Breast epithelium (tissue), 4 donors: Measurements from ENCODE around the gene PRPF38A. TPM values are rescaled to one million over a fixed set of nuclear protein-coding genes. Genes with fewer than 3 reads are reported as not detected.

ENCODE experiments used
- DNase-seq, 2 donors: peaks; one replicate each; pipeline ENCODE4 v3.0.0-alpha.2; 2019; ENCODE audit warnings: low spot score in 2 of 2
- H3K27ac ChIP-seq, 2 donors: fragments of 200-600 bp; sonication (generic) in 1 of 2; one replicate each; pipeline ENCODE4 v1.5.1; 2016 to 2019; ENCODE audit warnings: mild to moderate bottlenecking in 1 of 2
- H3K27me3 ChIP-seq, 2 donors: fragments of 200-600 bp; sonication (generic) in 1 of 2; one replicate each; pipeline versions ENCODE4 v1.5.1 to v1.6.0; 2017 to 2019; ENCODE audit warnings: control low read depth in 1 of 2, mild to moderate bottlenecking in 1 of 2
- H3K36me3 ChIP-seq: fragments of 200-600 bp; one replicate; pipeline ENCODE4 v1.5.1; 2019
- H3K4me1 ChIP-seq, 2 donors: fragments of 200-600 bp; sonication (generic); one replicate each; pipeline ENCODE4 v1.5.1; 2016 to 2019; ENCODE audit warnings: control low read depth in 1 of 2
- H3K4me3 ChIP-seq, 3 donors: fragments of 200-600 bp; sonication (generic); 1 replicate in 2 of 3; 2 replicates in 1 of 3; pipeline ENCODE4 v1.5.1; 2016 to 2019; ENCODE audit warnings: mild to moderate bottlenecking in 3 of 3, moderate library complexity in 2 of 3
- H3K9me3 ChIP-seq, 2 donors: fragments of 200-600 bp; sonication (generic) in 1 of 2; one replicate each; pipeline ENCODE4 v1.5.1; 2016 to 2019; ENCODE audit warnings: control low read depth in 1 of 2
- CTCF ChIP-seq, 3 donors: fragments of 450-650 bp; IDR thresholded peaks; one replicate each; pipeline ENCODE4 v1.5.1; 2016 to 2017; ENCODE audit warnings: antibody characterized with exemption in 3 of 3, mild to moderate bottlenecking in 3 of 3, moderate library complexity in 3 of 3
- POLR2A ChIP-seq: fragments of 450-650 bp; IDR thresholded peaks from one replicate; pipeline ENCODE4 v1.6.1; 2016; ENCODE audit warnings: antibody characterized with exemption, mild to moderate bottlenecking, moderate library complexity
- POLR2AphosphoS5 ChIP-seq, 3 donors: sonication (generic); formaldehyde crosslinking; IDR thresholded peaks; one replicate each; pipeline ENCODE4 v1.6.1; 2017; ENCODE audit warnings: antibody characterized with exemption in 3 of 3
- intact Hi-C: fragments of 100-400 bp; cut with DNase I; formaldehyde crosslinking; loops from one replicate; pipeline ENCODE4 v1.15.1; 2023; ENCODE audit warnings: low total_unique reads
- total RNA-seq, 3 donors: library from RNA; depleted of rRNA; stranded (reverse); fragments of >200 nt; gene quantifications; one replicate each; pipeline ENCODE4 v1.1.0, GENCODE V29; 2016

The PRPF38A gene
- total RNA-seq, 3 donors from 2014 or later: 13.1 to 20.9 (median 19.7) TPM

- H3K36me3 ChIP-seq: peaks cover 22% of the 10 kb centered on the region
- no peaks in the 10 kb centered on the region for H3K27me3 ChIP-seq
- DNase-seq: no peak
- H3K4me1 ChIP-seq: no peaks in the 10 kb centered on the region
- no peaks in the 10 kb centered on the region for H3K9me3 ChIP-seq
- no peak overlapping the region for H3K27ac ChIP-seq
- no peak for TF ChIP-seq POLR2AphosphoS5 (IDR thresholded peaks at IDR 0.05)
- no peak for TF ChIP-seq CTCF (IDR thresholded peaks at IDR 0.05)
- no peak for TF ChIP-seq POLR2A
- H3K4me3 ChIP-seq: no peak overlapping the region
- intact Hi-C loops: no loop called here
These were observed 47.0 kb upstream of the PRPF38A start for GRCh38 chr1:52357397-52357796.

- H3K36me3 ChIP-seq: peaks cover 16% of the 10 kb centered on the region
- DNase-seq: no peak
- no peak overlapping the region for H3K4me3 ChIP-seq
- TF ChIP-seq CTCF (IDR thresholded peaks at IDR 0.05): no peak
- no peak for TF ChIP-seq POLR2A
- TF ChIP-seq POLR2AphosphoS5 (IDR thresholded peaks at IDR 0.05): no peak
- no peaks in the 10 kb centered on the region for H3K9me3 ChIP-seq
- no peak overlapping the region for H3K27ac ChIP-seq
- H3K4me1 ChIP-seq: no peaks in the 10 kb centered on the region
- intact Hi-C loops: no loop called here
- H3K27me3 ChIP-seq: no peaks in the 10 kb centered on the region
These were observed 45.4 kb upstream of the PRPF38A start for GRCh38 chr1:52358851-52359497.

- peaks cover 4 to 5% of the 10 kb centered on the region in 2 donors for H3K4me1 ChIP-seq
- DNase-seq: no peak
- no peak overlapping the region for H3K4me3 ChIP-seq
- H3K27me3 ChIP-seq: no peaks in the 10 kb centered on the region
- H3K36me3 ChIP-seq: peaks cover 14% of the 10 kb centered on the region
- H3K9me3 ChIP-seq: no peaks in the 10 kb centered on the region
- intact Hi-C loops: loop anchor here (10.0 kb wide), 1 partner anchor 1555 kb away; no protein-coding TSS in a partner anchor
- H3K27ac ChIP-seq: no peak overlapping the region
- no peak for TF ChIP-seq POLR2A
- no peak for TF ChIP-seq CTCF (IDR thresholded peaks at IDR 0.05)
- TF ChIP-seq POLR2AphosphoS5 (IDR thresholded peaks at IDR 0.05): no peak
These were observed 44.5 kb upstream of the PRPF38A start for GRCh38 chr1:52359676-52360594.

- TF ChIP-seq POLR2AphosphoS5 (IDR thresholded peaks at IDR 0.05) (no peak), CTCF (IDR thresholded peaks at IDR 0.05) (no peak), POLR2A (no peak)
- Histone ChIP-seq H3K9me3 (no peaks in the 10 kb centered on the region), H3K36me3 (peaks cover 14% of the 10 kb centered on the region), H3K4me1 (peaks cover 7% of the 10 kb centered on the region in 2 donors), H3K27ac (no peak overlapping the region), H3K27me3 (no peaks in the 10 kb centered on the region), H3K4me3 (no peak overlapping the region)
- intact Hi-C loops: loop anchor here (10.0 kb wide), 1 partner anchor 1554 kb away; no protein-coding TSS in a partner anchor
- DNase-seq: no peak
These were observed 43.8 kb upstream of the PRPF38A start for GRCh38 chr1:52360595-52360968.
